ENCODE results near the gene ZBTB21.
"Not testable (repeated sequence)": the region's sequence is repeated elsewhere in the genome, so short reads cannot be mapped to it uniquely, and the experiment has no call there.

The ZBTB21 gene

DNA sequence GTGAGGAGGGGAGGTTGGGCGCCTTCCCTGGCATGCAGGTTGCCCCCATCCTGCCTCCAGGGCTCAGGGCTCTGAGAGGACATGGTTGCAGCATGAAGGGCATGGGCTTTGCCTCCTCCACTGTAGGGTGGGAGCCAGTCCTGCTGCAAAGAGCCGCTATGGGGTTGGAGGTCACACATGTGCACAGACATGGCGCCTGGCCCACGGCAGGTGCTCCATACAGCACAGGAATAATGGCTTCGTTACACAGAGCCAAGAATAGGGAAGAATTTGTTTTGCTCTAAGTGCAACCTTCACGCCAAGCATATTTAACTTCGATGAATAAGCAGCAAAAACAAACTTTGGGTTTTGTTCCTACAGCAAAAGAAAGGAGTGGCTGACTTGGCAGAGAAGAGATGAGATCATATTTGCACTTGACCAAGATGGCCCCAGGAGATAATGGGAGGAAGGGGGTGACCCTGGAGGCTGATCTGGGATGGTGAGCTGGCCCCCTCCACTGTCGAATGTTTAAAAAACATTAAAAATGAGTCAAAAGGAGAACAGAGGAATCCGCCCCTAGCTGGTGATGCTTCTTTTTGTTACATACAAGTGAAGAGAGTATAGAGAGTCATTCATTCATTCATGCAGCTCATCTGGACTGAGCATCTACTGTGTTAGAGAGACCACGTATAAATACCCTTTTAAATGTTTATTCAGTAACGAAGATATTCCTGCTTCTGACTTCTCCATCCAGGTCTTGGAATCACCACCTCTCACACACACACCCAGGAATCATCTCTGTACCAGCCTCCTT, 43.9 kb downstream of the ZBTB21 start:
- DNase-seq, result no peak

DNA sequence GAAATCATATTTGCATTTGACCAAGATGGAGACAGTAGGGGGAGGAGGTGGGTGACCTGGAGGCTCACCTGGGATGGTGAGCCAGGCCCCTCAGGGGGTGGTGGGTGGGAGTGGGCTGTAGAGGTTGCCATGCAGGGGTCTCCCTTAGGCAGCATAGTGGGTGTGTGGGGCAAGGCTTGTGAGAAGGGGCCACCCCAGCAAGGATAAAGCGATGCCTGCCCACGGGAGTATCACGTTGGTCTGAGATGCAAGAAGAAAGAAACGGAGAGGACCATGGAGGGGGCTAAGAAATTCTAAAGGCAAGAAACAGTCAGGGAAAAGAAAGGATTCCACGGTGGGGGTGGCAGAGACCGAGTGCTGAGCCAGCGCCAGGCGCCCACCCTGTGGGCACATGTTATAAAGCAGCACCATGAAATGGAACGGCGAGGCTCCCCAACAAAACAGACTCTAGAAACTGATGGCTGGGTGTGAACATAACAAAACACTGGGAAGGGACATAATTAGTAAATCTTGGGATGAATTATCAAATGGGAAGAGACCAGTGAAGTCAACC, 44.6 kb downstream of the ZBTB21 start:
- DNase-seq, result no peak

- DNase-seq, result no peak
Observed at GRCh38 chr21:41965045-41965444, 45.1 kb downstream of the ZBTB21 start.

DNA sequence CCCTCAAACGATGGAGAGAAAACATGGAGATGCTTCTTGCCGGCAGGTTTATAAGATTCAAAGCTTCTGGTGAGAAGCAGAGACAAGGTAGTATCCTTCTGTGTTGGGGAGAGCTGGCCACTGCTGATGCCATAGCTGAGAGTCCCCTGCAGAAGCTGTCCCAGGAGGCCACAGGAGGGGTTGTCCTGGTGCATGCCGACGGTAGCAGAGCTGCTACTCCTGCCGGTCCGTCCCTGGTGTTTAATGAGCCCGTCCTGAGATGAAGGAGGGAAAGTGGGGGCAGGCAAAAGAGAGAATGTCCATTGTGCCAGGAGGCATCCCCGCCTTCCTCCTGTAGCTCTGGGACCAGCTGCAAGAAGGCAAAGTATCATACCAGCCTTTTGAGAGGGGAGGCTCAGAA, 46.0 kb downstream of the ZBTB21 start:
- DNase-seq, result no peak

DNA sequence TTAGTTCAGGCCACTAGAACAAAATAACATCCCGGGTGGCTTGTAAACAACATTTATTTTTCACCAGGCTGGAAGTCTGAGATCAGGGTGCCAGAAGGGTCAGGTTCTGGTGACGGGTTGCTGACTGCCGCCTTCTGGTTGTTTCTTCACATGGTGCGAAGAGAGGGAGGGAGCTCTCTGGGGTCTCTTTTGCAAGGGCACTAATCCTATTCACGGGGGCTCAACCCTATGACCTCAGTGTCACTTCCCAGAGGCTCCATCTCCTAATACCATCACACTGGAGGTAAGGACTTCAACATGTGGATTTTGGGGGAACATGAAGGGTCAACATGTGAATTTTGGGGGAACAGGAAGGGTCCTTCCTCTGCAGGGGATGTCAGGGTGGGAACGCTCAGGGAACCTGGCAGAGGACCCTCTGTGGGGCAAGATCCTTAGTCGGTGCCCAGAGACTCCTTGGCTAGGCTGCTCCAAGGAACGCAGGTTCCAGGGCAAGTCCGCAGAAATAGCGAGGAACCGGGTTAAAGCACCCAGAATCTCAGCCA, 47.7 kb downstream of the ZBTB21 start:
- DNase-seq, result no peak

DNA sequence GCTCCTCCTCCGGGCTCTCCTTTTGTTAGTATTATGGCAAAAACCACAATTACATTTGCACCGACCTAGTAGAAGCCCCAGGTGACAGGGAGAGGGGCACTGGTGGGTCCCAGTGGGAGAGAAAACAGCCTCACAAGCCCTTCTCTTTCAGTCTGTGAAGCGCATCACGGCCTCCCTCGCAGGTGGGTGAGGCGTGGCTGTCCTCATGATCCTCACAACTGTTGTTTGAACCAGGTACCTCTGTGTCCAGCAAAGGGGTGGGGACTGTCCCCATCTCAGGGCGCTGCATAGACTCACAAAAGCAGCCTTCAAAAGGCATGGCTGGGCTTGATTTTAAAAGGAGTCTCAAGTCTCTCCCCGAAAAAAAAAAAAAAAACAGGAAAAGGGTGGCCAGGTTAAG, 48.4 kb downstream of the ZBTB21 start:
- DNase-seq, result no peak

GRCh38 chr21:41961282-41961701, 48.9 kb downstream of the ZBTB21 start:
- no peak for DNase-seq

GRCh38 chr21:41960386-41960785, 49.8 kb downstream of the ZBTB21 start:
- no peak for DNase-seq

- DNase-seq, result not testable (repeated sequence)
Observed at GRCh38 chr21:41959697-41960096, 50.5 kb downstream of the ZBTB21 start.

- DNase-seq, result no peak
Observed at GRCh38 chr21:41958886-41959563, 51.1 kb downstream of the ZBTB21 start.

DNA sequence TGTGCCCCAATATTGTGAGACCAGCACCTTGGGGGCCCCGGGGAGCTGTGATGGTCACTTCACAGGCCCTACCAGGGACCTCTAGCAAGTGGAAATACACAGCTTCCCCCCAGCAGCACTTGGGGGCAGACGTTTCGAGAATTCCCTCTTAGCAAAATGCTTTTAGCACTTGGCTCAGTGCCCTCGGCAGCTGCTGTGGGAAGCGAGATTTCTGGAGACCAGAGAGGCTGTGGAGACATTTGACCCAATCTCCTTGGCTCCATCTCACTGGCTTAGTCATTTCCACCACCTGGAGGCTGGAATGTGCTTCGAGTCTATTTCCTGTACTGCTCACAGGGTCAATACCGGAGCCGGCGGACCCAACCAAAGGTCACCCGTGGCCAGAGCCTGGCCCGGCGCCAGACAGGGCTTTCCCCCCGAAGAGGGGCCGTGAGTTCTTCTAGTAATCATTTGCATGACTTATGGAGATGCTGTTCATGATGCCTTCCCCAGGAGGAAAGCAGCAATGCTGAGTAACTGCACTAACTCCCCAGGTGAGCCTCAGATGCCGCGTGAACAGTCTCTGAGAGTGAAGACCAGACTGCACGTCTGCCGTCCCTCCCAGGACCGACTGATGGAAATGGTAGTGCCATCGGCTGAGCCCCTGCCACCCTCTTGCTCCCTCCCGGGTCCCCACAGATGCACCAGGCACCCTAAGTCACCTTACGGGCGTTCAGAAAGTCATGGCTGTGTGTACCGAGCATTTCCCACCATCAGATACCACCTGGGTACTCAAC, 52.0 kb downstream of the ZBTB21 start:
- no peak for DNase-seq

- DNase-seq, result no peak
Observed at GRCh38 chr21:41956926-41957729, 53.0 kb downstream of the ZBTB21 start.

GRCh38 chr21:41955516-41955915, 54.6 kb downstream of the ZBTB21 start:
- no peak for DNase-seq

GRCh38 chr21:41954654-41955499, 55.3 kb downstream of the ZBTB21 start:
- no peak for DNase-seq

DNA sequence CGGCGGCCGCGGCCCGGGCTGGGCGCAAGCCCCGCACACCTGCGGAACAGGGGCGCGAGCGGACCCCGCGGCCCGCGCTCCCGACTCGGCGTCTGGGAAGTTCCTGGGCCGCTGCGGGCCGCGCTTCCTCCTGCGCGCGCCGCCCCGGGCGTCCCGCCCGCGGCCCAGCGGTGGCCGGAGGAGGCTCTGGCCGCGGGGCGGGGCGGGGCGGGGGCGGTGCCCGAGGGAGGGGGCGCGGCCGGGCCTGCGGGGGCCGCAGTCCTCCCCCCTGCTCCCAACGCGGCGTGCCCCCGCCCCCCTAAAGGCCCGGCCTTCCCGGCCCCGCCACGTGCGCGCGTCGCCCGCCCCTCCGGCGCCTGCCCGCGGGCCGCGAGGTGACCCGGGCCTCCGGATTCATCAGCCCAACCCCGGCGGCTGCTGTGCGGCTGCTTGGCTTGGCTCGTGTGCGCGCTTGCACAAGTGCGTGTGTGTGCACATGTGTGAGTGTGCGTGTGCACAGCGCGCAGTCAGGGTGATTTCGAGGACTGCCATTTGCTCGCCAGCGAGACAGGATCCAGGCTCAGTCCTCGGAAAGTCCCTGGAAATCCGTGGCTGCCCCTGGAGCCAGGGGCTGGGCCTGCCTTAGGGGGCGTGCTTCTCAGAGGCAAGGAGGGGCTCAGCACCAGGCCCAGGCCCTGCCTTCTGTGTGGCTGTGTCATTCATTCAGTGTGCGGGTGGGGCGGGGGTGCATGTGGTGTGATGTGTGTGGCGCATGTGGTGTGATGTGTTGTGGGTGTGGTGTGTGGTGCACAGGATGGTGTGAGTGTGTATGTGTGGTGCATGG, 56.1 kb downstream of the ZBTB21 start, which contains the start of gene C2CD2:
Gene C2CD2, minus strand, starts transcription at position 188 of the 823 bp plus-strand sequence. CDS start 370 bp downstream, outside the sequence.
- DNase-seq, result peak; percentile 4 to 22

- no peak for DNase-seq
Observed at GRCh38 chr21:41953249-41953830, 56.8 kb downstream of the ZBTB21 start.

DNA sequence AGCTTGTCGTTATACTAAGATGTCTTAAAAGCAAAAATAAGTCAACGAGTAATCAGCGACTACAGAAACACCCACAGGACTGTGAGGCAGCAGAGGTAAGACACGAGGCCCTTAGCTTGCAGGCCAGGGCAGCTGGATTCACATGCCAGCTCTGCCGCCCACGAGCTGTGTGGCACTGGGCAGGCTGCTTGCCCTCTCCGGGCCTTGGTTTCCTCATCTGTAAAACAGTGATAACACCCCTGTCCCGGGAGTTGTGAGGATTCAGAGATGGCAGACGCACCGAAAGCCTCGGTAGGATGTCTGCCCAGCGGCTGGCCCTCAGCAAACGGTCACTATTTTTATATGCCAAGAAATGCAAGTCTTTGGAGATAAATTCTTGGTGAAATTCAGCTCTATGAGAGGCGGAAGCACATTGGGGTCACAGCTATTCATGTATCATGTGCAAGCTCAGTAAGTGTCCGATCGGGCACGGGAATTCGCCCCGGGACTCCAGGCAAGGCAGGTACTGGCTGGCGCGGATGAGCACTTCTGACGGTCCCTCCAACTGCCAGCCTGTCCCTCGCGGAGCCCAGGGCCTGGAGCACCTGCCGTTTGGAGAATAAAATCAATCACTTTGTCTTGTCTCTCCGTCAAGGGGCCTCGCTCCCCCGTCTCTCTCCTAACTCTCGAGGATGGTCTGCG, 57.5 kb downstream of the ZBTB21 start:
- DNase-seq, result no peak

DNA sequence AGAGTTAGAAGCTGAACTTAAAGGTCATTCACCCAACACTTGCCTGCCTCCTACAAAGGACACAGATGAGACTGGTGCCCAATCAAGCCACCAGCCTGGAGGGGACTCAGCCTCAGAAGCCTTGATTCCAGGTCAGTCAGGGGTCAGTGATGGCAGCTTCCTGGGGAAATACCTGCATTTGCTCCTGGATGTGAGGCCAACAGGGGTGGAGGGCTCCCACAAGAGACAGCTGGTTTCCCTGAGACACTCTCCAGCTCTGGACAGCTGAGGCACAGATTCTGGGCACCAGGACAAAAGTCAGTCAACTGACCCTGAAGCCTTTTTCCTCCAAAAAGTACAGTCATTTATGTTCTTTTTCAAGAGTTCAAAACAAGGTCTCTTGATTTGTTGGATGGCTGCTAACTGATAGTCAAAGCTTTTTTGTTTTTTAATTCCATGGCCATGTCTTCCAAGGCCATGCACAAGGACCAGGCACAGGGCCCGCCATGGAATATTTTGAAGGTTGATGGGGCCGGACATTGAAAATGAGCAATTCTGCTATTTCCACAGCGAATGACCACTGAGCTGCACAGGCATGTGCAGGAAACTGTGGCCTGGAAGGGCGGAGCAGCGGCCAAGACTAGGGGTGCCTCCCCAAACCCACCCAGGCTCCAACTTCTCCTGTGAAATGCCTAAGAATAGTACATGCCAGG, 58.1 kb downstream of the ZBTB21 start:
- no peak for DNase-seq

Measured in CD4-positive, alpha-beta T cell treated with Interleukin-1 beta for 1 hour (primary cell).